ENCODE results near the gene CLK1.
"Not testable (repeated sequence)": the region's sequence is repeated elsewhere in the genome, so short reads cannot be mapped to it uniquely, and the experiment has no call there.

Gene CLK1

DNA sequence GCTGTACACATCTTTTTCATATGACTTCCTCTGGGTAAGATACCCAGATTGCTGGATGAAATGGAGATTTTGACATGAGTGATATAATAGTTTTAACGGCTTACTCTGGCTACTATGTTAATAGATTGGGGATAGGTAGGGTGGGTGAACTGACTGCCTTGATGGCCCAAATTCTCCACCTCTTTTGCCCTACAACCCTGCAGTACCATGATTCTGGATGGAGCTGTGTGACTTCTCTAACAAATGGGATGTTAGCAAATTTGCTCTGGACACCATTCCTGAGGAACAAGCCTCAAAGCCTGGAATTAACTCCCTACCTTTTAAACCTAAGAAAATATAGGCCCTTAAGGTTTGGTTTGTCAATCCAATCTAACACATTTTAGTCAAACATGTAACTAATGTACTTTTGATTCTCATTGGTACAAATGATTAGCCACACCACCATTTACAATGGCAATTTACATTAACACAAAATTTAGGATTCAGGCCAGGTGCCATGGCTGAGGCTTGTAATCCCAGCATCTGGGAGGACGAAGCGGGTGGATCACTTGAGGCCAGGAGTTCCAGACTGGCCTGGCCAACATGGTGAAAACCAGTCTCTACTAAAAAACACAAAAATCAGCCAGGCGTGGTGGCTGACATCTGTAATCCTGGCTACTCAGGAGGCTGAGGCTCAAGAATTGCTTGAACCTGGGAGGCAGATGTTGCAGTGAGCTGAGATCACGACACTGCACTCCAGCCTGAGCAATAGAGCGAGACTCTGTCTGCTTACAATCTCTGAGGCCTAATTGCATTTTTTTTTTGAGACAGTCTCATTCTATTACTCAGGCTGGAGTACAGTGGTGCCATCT is 12.8 kb downstream of the CLK1 start:
- no peak for DNase-seq

DNA sequence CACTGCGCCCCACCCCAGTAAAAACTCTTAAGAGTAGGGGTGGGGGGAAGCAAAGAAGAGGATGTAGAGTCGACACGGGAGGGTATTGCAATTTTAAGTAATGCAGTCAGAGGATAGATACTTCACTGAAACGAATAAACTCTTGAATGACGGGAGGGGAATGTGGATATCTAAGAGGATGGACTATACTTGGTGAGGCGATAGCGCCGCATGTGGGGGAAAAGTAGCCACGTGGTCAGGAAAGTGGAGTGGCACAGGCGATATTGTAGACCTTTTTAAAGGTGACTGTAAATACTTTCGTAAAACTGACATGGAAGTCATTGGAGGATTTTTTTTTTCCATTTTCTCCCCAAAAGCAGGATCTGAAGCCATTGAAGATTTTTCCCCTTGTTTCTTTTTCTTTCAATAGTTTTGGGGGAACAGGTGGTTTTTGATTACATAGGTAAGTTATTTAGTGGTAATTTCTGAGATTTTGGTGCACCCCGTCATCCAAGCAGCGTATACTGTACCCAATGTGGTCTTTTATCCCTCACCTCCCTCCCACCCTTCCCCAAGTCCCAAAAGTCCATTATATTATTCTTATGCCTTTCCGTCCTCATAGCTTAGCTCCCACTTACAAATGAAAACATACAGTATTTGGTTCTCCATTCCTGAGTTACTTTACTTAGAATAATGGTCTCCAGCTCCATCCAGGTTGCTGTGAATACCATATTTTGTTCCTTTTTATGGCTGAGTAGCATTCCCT is 13.8 kb downstream of the CLK1 start:
- DNase-seq = no peak

DNA sequence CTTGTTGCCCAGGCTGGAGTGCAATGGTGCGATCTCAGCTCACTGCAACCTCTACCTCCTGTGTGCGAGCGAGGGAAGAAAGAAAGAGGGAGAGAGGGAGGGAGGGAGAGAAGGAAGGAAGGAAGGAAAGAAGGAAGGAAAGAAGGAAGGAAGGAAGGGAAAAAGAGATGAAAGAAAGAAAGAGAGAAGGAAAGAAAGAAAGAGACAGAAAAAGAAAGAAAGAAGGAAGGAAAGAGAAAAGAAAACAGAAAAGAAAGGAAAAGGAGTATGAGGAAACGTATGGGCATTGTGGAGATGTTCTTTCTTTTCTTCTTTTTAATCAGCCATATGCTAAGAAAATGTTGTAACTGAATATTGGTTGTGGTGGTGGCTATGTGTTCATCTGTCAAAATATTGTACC is 16.5 kb downstream of the CLK1 start:
- no peak for DNase-seq

DNA sequence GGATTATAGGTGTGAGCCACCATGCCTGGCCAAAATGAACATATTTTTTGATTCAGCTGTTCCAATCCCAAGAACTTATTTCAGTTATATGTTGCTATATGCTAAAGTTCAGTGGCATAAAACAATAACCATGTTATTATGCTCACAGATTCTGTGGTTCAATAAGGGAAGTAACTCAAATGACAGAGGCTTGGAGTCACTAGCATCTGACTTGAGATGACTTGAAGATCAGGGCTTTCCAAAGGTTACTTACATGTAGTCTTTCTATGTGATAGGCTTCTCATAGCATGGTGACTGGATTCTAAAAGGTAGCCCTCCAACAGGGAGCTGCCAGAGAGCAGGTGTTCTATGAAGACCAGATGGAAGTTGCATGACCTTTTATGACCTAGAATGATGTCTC is 17.2 kb downstream of the CLK1 start:
- peak in 1 of 2 experiments; percentile 12 for DNase-seq

DNA sequence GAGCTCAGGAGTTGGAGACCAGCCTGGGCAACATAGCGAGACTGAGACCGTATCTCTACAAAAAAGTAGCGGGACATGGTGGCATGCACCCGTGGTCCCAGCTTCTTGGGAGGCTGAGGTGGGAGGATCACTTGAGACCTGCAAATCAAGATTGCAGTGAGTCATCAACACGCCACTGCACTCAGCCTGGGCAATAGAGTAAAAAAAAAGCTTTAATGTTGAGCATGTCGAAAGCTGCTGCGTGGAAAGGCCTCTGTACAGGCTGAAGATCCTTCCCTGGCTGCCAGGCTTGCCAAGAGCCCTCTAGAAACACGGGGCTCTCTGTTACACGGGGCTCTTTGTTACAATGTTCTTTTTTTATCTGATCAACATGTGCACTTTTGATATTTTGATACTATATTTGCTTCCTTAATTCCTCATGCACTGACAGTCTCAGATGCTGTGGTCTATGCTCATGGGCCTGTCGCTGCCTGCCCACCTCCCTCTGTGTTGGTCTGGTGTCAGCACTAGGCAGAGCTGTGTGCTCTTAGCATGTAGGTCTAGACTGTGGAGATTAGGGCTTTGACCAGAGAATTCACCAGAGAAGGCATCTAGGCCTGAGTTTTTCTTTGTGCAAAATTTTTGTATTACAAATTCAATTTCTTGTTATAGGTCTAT is 18.7 kb downstream of the CLK1 start:
- no peak for DNase-seq

DNA sequence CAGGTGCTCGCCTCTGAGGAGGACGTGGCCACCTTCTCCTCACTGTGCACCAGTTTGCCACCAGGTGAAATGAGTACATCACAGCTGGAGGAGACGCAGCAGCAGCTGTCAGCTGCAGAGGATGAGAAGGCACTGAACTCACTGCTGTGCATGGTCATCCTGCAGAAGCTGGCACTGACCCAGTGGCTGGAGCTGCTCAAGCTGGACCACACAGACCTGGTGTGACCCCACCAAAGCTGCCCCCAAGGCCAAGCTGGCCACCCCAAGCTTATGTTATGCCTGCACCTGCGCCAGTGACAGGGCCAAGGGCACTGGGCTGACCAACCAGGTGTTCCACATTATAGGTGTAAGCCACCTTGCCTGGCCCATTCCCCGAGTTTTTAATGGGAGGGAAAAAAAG is 19.3 kb downstream of the CLK1 start:
- DNase-seq = peak in 1 of 2 experiments; percentile 5

DNA sequence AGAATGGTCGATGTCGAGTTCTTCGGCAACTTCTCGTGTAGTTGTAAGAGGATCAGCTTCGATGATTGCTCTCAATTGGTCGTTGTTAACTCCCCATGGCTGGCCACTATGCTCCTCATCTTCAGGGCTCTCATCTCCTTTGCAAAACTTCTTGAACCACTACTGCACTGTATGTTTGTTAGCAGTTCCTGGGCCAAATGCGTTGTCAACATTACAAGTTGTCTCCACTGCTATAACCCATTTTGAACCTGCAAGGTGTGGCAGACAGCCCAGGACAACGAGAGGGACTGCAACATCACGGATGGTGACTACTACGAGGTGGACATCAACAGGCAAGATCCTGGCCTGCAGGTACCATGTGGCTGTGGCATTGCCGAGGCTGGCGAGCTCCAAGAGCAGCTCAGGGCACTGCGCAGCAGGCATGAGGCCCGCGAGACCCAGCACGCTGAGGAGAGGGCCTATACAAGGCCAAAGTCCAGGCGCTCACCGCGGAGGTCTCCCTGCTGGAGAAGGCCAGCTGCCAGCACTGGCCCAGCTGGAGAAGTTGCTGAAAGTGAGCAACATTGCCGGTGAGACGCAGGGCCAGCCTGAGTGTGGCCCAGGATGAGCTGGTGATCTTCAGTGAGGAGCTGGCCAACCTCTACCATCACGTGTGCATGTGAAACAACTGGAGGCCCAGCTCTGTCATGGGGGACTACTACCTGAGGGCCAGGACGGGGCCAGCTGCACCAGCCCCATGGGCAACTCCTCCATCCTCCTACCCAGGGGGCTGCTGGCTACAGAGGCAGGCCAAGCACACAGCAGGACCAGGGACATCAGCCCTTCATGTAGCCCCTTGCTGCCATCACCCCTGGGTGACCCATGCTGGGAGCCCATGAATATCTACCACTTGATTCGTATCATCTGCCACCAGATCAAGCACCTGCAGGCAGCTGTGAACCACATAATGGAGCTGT is 20.2 kb downstream of the CLK1 start:
- DNase-seq = no peak

DNA sequence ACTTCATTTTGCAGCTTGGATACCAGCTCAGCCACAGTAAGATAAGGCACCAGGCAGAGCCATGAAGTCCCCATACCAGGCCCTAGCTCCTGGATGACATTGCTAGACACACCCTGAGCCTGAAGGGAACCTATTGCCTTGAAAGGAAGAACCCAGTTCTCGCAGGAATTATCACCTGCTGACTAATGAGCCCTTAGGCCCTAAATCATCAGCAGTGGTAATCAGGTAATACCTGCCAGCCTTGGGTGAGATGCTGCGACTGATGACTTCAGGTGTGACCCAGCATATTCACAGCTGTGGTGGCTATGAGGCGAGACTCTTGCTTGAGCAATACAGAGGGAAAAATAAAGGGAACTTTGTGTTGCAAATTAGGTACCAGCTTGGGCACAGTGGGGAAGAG is 24.9 kb downstream of the CLK1 start:
- no peak for DNase-seq

DNA sequence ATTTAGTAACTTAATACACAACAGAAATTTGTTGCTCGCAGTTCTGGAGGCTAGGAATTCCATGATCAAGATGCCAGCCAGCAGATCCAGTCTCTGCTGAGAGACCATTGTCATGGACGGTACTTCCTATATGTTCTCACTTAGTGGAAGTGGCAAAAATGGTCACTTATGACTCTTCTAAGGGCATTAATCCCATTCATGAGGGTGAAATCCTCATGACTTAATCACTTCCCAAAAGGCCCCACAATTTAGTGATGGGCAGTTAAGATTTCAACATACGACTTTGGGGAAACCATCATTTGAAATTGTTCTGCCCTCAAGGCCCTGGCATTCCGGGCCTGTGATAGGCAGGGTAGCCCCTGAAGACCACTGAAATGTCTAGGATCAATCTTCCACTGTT is 29.8 kb downstream of the CLK1 start:
- no peak for DNase-seq

DNA sequence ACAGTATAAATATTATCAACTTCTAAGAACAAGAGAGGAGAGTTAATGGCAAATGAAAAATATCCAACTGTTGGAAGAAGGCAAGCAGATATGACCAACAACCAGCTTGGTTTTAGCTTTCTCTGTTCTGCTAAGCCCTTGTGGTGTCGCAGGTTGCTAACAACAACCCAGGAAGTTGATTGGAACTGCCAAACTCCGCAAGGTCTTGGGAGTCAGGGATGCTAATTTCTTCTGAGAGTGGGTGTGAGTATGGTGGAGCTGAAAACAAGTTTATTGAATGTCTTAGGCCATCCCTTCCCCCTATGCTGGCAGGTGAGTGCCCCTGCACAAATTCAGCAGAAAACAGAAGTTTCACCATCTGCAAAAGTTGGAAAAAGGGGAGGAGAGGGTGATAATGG is 35.2 kb downstream of the CLK1 start:
- no peak for DNase-seq

DNA sequence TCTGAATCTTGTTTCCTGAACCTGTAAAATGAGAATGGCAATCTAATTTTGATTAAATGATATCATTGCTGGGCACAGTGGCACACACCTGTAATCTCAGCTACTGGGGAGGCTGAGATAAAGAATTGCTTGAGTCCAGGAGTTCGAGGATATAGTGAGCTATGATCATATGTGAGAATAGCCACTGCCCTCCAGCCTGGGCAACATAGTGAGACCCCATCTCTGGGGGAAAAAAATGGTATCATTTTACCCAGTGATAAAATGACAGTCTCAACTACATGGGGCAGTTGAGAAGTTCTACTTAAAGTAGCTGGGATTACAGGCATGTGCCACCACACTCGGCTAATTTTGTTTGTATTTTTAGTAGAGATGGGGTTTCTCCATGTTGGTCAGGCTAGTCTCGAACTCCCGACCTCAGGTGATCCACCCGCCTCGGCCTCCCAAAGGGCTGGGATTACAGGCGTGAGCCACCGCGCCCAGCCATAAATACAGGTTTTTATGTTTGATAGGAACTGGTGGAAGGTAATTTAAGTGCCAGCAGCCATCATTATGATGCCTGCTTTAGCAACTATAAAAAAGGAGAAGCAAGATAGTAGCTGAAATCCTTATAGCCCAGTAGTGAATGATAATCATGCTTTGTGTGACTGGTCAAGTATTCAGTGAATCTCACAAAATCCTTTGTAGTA is 35.7 kb downstream of the CLK1 start:
- DNase-seq = no peak

DNA sequence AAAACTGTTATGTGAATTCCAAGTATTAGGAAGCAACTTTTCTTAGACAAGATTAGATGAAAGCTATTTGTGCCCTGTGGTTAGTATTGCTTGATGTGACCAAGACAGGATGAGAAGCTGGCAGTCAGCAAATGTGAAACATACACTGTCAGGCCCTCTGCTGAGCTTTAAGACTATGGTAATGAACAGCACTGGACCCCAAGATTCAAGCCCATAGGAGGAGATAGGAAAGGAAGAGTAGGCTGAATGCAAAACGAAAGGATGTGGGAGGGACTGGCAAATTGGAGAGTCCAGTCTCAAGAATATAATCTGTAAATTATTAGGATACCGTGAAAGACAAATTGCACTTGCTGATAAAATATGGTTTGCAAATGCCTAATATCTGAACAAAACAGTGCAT is 36.4 kb downstream of the CLK1 start:
- DNase-seq = no peak

DNA sequence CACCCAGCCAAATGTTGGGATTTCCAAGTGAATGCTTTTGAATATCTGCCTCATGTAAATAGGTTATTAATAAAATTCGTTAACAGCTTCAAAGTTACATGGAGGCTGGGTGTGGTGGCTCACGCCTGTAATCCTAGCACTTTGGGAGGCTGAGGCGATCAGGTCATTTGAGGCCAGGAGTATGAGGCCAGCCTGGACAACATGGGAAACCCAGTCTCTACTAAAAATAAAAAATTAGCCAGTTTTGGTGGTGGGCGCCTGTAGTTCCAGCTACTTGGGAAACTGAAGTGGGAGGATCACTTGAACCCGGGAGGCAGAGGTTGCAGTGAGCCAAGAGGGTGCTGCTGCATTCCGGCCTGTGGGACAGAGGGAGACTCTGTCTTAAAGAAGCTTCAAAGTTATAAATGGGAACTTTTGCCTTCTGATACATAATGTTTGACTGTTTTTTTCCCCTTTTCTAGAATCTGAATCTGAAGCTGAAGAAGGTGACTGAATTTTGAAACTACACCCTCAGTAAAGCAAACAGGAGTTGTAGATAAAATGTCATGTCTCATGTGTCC is 42.7 kb downstream of the CLK1 start:
- DNase-seq = no peak

DNA sequence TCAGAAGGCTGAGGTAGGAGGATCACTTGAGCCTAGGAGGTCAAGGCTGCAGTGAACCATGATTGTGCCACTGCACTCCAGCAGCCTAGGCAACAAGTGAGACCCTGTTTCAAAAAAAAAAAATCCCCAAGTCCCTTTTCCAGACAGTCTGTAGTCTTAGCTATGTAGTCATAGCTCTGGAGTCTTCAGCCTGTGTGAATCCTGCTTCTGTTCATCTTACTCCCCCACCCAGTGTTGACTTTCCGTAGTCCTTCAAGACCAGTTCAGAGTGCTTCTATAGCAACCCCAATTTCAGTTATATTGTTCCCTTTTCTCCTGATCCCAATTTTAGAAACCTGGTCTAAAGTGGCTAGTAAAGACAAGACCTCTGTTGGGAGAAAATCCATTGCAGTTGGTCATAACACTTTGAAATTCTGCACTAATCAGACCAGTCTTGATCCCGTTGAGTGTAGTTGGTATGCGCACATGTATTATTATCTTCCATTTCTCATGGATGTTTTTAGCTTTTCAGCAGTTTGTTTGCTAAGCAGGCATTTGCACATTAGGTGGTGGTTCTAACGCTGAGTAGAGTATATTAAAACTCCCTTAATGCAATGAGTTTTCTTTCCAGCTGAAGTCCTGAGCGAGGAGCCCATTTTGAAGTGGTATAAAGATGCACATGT is 43.8 kb downstream of the CLK1 start:
- no peak for DNase-seq

DNA sequence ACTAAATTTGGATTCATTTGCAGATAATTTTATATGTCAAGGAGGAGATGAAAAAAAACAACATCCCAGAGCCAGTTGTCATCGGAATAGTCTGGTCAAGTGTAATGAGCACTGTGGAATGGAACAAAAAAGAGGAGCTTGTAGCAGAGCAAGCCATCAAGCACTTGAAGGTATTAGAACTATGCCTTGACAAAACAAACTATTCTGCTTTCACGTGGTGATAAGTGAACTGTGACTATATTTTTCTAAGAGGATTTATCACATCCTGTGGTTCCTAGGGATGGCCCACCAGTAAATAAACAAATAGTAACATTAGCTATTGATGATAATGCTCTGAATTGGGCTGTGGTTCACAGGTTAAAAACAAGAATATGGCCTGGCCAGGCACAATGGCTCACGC is 45.7 kb downstream of the CLK1 start:
- DNase-seq = not testable (repeated sequence)

DNA sequence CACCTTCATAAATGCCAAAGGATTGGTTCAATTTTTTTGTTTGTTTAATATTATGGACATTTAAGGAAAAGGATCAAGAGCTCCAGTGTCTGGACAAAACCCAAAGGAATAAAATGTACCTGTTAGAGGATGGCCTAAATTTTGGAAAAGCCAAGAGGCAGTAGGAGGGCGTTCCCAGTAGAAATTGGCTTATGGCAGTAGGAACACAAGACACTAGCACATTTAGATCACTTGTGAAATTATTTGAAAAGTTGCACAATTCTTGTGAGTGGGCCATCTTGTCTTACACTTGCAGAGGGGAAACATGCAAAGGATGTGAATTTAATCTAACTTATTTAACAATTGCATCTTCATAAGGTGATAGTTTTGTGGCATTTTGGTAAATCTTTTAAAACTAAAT is 49.5 kb downstream of the CLK1 start:
- DNase-seq = no peak

DNA sequence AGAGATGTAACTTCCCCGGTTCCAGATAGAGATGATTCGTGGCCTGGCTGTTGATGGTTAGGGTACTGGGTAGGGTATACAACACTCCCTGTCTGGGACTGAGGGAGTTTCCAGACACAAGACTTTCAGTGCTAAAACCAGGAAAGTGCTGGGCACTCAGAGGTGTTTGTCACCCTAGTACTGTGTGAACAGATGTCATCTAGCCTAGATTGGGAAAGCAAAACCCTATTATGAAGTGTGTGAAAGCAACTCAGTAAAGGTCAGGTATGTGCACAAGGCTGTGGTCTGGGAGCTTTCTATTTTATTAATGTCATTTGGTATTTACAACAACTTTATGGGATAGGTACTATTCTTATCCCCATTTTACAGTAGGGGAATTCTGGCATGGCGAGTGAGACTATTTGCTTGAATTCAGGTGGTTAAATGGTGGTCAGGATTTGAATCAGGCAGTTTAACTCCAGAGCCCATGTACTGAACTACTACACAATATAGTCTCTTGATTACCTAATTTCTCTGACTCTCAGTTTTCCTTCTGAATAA is 50.1 kb downstream of the CLK1 start:
- no peak for DNase-seq

DNA sequence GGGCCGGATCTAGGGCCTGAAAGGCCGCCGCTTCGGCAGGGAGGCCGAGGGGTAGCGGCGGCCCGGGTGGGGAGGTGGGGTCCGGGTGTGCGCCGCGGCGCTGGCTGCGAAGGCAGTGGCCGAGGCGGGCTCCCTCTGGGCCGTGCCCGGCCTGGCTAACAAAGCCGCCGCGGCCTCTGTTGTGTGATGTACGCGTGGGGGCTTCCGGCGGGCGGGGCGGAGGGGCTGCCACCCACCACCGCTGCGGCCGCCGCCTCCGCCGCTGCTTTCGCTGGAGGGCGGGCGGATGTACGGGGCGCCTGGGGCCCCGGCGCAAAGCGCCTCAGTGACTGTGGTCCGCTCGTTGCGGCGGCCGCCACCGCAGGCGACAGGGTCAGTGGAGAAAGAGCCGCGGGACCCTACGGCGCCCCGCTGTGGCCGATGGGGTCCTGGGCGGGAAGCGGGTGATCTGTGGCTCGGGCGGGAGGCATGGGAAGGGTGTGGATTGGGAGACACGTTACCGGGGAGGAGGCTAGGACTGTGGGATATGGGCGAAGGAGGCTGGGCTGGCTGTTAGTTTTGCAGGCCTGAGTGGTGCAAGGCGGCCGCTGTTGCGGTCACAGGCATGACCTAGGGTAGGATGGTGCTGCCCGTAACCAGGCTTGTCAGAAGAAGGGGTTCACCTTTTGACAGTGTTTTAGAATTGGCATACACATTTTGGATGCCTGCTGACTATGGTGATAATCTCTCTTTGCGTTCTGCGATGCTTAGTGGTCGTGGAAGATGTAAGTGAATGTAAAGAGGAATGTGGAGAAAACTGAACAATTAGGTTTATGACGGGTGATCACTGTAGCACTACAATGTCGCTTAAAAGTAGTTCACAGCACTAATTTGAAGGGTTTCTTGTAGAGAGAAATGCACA is 52.1 kb downstream of the CLK1 start:
- DNase-seq = peak; percentile 18 to 58

DNA sequence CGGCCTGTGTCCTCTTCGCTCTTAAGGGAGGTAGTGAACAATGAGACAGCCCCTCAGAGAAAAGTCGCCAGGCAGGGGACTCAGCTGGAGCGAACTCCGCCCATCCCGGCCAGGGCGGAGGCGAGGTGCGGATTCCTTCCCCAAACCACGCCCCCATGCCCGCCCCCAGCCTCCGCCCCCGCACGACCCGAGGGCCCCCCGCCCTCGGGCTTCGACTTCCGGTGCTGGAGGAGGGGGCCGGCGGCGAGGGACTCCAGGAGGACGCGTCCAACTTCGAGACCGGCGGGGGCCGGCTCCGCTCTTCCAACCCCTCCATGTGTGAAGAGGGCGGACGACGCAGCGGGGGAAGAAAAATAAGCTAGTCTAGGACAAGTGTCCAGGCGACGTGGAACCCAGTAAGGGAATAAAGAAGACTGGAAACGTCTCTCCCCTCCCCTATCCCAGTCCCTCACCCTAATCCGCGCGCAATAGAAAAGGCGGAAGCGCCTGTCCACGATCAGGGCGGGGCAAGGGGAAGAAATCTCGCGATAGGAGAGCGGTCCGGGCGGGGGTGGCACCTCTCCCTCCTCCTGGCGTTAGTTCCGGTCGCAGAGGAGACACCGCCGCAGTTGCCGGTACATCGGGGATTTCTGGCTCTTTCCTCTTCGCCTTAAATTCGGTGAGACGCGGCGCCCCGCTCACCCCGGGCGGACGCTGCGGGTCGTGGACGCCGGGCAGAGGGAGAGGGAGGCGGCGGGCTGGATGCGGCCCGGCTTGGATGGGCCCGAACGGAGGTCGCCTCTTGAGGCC is 52.9 kb downstream of the CLK1 start, which contains the start of gene BZW1:
BZW1 (plus strand) TSS at position 578 of the 789 bp plus-strand sequence. CDS start 1,308 bp downstream, outside the sequence.
- peak; percentile 88 to 93 for DNase-seq

Measured in SHP77 (cell line).